GM12878 (cell line): ENCODE results near the gene DNAH8. TPM values are rescaled to one million over a fixed set of nuclear protein-coding genes. Genes with fewer than 3 reads are reported as not detected.

Source experiments
- ATAC-seq: fragments of 200-7000 bp; cut with Tn5 transposase; 3 replicates; pipeline ENCODE4 v1.9.1; 2020; ENCODE audit warnings: mild to moderate bottlenecking, moderate library complexity
- BruUV-seq: library from RNA; stranded (reverse); fragments of 400-500 nt; replicated peaks from 2 replicates; lab custom pipeline; 2021; lab: Mats Ljungman, UMichigan
- CTCF ChIA-PET: fragments of 300-600 bp; sonication (Branson Sonifier 250); formaldehyde crosslinking; extraction: SDS; loops from one replicate; lab custom pipeline; 2021; ENCODE audit warnings: inconsistent platforms; lab: Yijun Ruan, JAX
- POLR2A ChIA-PET: fragments of 350-600 bp; formaldehyde crosslinking; extraction: SDS; loops from one replicate; lab custom pipeline; 2021; ENCODE audit warnings: inconsistent platforms; lab: Charles Lee
- RAD21 ChIA-PET: fragments of 300-600 bp; sonication (Branson Sonifier 250); formaldehyde crosslinking; loops from one replicate; lab custom pipeline; 2023; ENCODE audit warnings: antibody characterized with exemption; ENCODE audit not compliant: unreplicated experiment; lab: Charles Lee
- SMC1A ChIA-PET: fragments of 300-600 bp; sonication (Branson Sonifier 250); formaldehyde crosslinking; loops from one replicate; lab custom pipeline; 2023; ENCODE audit not compliant: unreplicated experiment, uncharacterized antibody; lab: Charles Lee
- DNase-seq: peaks from one replicate; pipeline ENCODE4 v3.0.0-alpha.2; 2011; ENCODE audit warnings: low read depth, low spot score
- FAIRE-seq: peaks from 3 replicates; lab custom pipeline; 2011; peaks lifted over from hg19 to GRCh38; lab: Jason Lieb, UNC
- H2AFZ ChIP-seq: 2 replicates; pipeline ENCODE4 v1.6.0; 2011; ENCODE audit warnings: low read depth, low read length, control low read depth; ENCODE audit not compliant: control insufficient read depth
- H3K27ac ChIP-seq: 2 replicates; pipeline ENCODE4 v1.5.1; 2011; ENCODE audit warnings: control low read depth; ENCODE audit not compliant: control insufficient read depth, insufficient read depth
- H3K27me3 ChIP-seq, 2 experiments: replicated peaks in 1 of 2; 2 replicates each; pipeline versions ENCODE4 v1.6.0 to v1.6.1; 2011; ENCODE audit warnings: low read length in 1 of 2; ENCODE audit not compliant: control insufficient read depth in 2 of 2, insufficient read depth in 2 of 2
- H3K36me3 ChIP-seq, 2 experiments: 2 replicates each; pipeline ENCODE4 v1.5.1; 2011; ENCODE audit warnings: low read length in 1 of 2; ENCODE audit not compliant: control insufficient read depth in 2 of 2, insufficient read depth in 2 of 2
- H3K4me1 ChIP-seq: 2 replicates; pipeline ENCODE4 v1.6.1; 2011; ENCODE audit warnings: mild to moderate bottlenecking, low read length, moderate library complexity, mixed read lengths; ENCODE audit not compliant: control insufficient read depth, insufficient read depth
- H3K4me2 ChIP-seq: 2 replicates; pipeline ENCODE4 v1.6.0; 2011; ENCODE audit warnings: control low read depth; ENCODE audit not compliant: control insufficient read depth, insufficient read depth
- H3K4me3 ChIP-seq: fragments of 200-600 bp; sonication (generic); 2 replicates; pipeline ENCODE4 v1.5.1; 2016
- H3K79me2 ChIP-seq: 2 replicates; pipeline ENCODE4 v1.6.0; 2011; ENCODE audit warnings: low read length; ENCODE audit not compliant: control insufficient read depth, insufficient read depth
- H3K9ac ChIP-seq: 2 replicates; pipeline ENCODE4 v1.8.0; 2011; ENCODE audit warnings: low read length, control low read depth, mixed read lengths; ENCODE audit not compliant: control insufficient read depth, insufficient read depth
- H3K9me3 ChIP-seq: replicated peaks from 3 replicates; pipeline ENCODE4 v1.5.1; 2011; ENCODE audit warnings: mild to moderate bottlenecking, low read length; ENCODE audit not compliant: control insufficient read depth, insufficient read depth
- H4K20me1 ChIP-seq: 2 replicates; pipeline ENCODE4 v1.6.0; 2011; ENCODE audit not compliant: control insufficient read depth, insufficient read depth
- BCL11A ChIP-seq: IDR thresholded peaks from 2 replicates; pipeline ENCODE4 v1.6.1; 2011; ENCODE audit warnings: low read depth, low read length
- HCFC1 ChIP-seq: fragments of 150-350 bp; IDR thresholded peaks from 2 replicates; pipeline ENCODE4 v1.6.1; 2014; ENCODE audit warnings: low read length
- HDGF ChIP-seq: fragments of 450-650 bp; IDR thresholded peaks from 2 replicates; pipeline ENCODE4 v1.6.1; 2016; ENCODE audit warnings: antibody characterized with exemption
- MEF2A ChIP-seq: IDR thresholded peaks from 2 replicates; pipeline ENCODE4 v1.6.1; 2011; ENCODE audit warnings: low read depth, mild to moderate bottlenecking, low read length, moderate library complexity; ENCODE audit not compliant: insufficient read depth
- NR2C1 ChIP-seq: fragments of 450-650 bp; IDR thresholded peaks from 2 replicates; pipeline ENCODE4 v1.6.1; 2017; ENCODE audit warnings: antibody characterized with exemption, mild to moderate bottlenecking, moderate library complexity
- WGBS: methylation state at CpG from one replicate; pipeline ENCODE4 v1.1.6; 2016; ENCODE audit warnings: low lambda C conversion rate; ENCODE audit not compliant: insufficient replicate concordance, insufficient coverage; ENCODE audit errors: missing lambda C conversion rate; 5-methylcytosine and 5-hydroxymethylcytosine counted together
- in situ Hi-C: fragments of 300-500 bp; cut with MboI; formaldehyde crosslinking; loops from 9 replicates; pipeline ENCODE4 v1.14.3; 2018; ENCODE audit warnings: mixed read lengths
- intact Hi-C: fragments of 100-400 bp; cut with micrococcal nuclease; formaldehyde crosslinking; loops from one replicate; pipeline ENCODE4 v1.14.2; 2022; ENCODE audit not compliant: unreplicated experiment
- polyA plus RNA-seq, 11 experiments: library from polyadenylated mRNA; depleted of rRNA in 4 of 11; unstranded in 6 of 11; stranded (reverse) in 5 of 11; fragments of >200 nt; fragmentation: Nextera tagmentation in 4 of 11; fragmentation: Illumina TruSeq in 1 of 11; extraction: Ambion mirVana in 4 of 11; extraction: Trizol in 1 of 11; gene quantifications; 1 replicate in 1 of 11; 2 replicates in 10 of 11; pipeline versions ENCODE4 v1.2.1 to v1.2.3, GENCODE V29; 2011 to 2016; ENCODE audit warnings: inconsistent platforms in 2 of 11, missing spikeins in 2 of 11, low read depth in 1 of 11
- total RNA-seq, 4 experiments: library from RNA; depleted of rRNA in 3 of 4; stranded (reverse); fragments of >200 nt in 3 of 4; fragmentation: Illumina TruSeq in 1 of 4; extraction: Trizol in 1 of 4; gene quantifications; 2 replicates each; pipeline versions ENCODE4 v1.2.1 to v1.2.3, GENCODE V29; 2013 to 2021
- TF ChIP-seq, protein P1 (sequence below): fragments of 450-650 bp; formaldehyde crosslinking; IDR thresholded peaks from 2 replicates; pipeline ENCODE4 v1.4.0; 2022; ENCODE audit warnings: mild to moderate bottlenecking, moderate library complexity
- TF ChIP-seq, protein P2 (sequence below): fragments of 150-350 bp; IDR thresholded peaks from 2 replicates; pipeline ENCODE4 v1.6.1; 2016; ENCODE audit warnings: low read depth, low read length
- TF ChIP-seq, protein P3 (sequence below): IDR thresholded peaks from 2 replicates; pipeline ENCODE4 v1.6.1; 2012; ENCODE audit warnings: low read depth, low read length, improper control_type of control experiment
- TF ChIP-seq, protein P4 (sequence below): IDR thresholded peaks from 2 replicates; pipeline ENCODE4 v1.6.1; 2011; ENCODE audit warnings: borderline replicate concordance, low read depth, mild to moderate bottlenecking, moderate library complexity, low read length; ENCODE audit not compliant: insufficient read depth, poor library complexity, severe bottlenecking

DNAH8 gene
- total and polyA plus RNA-seq, 10 of the 15 experiments (the other 5 are each of a cell fraction or from before 2014, with no cell fraction given): 0.02 to 0.34 (median 0.10) TPM; not detected in 3

DNA sequence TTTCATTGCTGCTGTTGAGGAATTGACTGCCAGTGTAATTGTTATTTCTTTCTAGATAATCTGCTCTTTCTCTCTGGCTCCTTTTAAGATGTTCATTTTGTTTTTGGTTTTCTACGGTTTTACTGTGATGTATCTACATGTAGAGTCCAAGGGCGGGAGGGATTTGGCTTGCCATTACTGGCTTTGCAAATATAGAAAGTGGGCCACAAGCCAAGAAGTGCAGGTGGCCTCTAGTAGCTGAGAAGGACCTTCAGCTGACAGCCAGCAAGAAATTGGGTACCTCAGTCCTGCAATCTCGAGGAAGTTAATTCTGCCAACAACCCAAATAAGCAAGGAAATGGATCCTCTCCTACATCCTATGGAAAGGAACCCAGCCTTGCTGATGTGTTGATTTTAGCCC lies 290.7 kb downstream of the DNAH8 start:
- Histone ChIP-seq H3K4me3 (no peak overlapping the region), H3K36me3 (no peaks in the 10 kb centered on the region), H3K9me3 (no peaks in the 10 kb centered on the region), H4K20me1 (no peaks in the 10 kb centered on the region; the same call in 1 of the 2 replicates), H3K27me3 (no peaks in the 10 kb centered on the region), H2AFZ (no peak overlapping the region), H3K4me2 (no peak overlapping the region), H3K4me1 (no peaks in the 10 kb centered on the region), H3K9ac (no peak overlapping the region), H3K27ac (no peak overlapping the region), H3K79me2 (no peaks in the 10 kb centered on the region)
- ChIA-PET RAD21 (no interaction called here), SMC1A (interaction anchor here (1.0 kb wide), 1 partner anchor 9 kb away, joined by 3 read pairs; no protein-coding TSS in a partner anchor), CTCF (interaction anchor here (1.3 kb wide), 2 partner anchors 9 to 297 kb away, joined by 3 read pairs; no protein-coding TSS in a partner anchor), POLR2A (no interaction called here)
- DNase-seq: no peak
- BruUV-seq: no TSS peak
- in situ Hi-C loops (no loop called here), intact Hi-C loops (no loop called here)
- no peak for FAIRE-seq
- TF ChIP-seq NR2C1: no peak
- TF ChIP-seq, protein P1, sequence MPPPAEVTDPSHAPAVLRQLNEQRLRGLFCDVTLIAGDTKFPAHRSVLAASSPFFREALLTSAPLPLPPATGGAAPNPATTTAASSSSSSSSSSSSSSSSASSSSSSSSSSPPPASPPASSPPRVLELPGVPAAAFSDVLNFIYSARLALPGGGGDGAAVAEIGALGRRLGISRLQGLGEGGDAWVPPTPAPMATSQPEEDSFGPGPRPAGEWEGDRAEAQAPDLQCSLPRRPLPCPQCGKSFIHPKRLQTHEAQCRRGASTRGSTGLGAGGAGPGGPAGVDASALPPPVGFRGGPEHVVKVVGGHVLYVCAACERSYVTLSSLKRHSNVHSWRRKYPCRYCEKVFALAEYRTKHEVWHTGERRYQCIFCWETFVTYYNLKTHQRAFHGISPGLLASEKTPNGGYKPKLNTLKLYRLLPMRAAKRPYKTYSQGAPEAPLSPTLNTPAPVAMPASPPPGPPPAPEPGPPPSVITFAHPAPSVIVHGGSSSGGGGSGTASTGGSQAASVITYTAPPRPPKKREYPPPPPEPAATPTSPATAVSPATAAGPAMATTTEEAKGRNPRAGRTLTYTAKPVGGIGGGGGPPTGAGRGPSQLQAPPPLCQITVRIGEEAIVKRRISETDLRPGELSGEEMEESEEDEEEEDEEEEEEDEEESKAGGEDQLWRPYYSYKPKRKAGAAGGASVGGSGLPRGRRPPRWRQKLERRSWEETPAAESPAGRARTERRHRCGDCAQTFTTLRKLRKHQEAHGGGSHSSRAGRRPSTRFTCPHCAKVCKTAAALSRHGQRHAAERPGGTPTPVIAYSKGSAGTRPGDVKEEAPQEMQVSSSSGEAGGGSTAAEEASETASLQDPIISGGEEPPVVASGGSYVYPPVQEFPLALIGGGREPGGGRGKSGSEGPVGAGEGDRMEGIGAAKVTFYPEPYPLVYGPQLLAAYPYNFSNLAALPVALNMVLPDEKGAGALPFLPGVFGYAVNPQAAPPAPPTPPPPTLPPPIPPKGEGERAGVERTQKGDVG: no peak
- TF ChIP-seq, protein P2, sequence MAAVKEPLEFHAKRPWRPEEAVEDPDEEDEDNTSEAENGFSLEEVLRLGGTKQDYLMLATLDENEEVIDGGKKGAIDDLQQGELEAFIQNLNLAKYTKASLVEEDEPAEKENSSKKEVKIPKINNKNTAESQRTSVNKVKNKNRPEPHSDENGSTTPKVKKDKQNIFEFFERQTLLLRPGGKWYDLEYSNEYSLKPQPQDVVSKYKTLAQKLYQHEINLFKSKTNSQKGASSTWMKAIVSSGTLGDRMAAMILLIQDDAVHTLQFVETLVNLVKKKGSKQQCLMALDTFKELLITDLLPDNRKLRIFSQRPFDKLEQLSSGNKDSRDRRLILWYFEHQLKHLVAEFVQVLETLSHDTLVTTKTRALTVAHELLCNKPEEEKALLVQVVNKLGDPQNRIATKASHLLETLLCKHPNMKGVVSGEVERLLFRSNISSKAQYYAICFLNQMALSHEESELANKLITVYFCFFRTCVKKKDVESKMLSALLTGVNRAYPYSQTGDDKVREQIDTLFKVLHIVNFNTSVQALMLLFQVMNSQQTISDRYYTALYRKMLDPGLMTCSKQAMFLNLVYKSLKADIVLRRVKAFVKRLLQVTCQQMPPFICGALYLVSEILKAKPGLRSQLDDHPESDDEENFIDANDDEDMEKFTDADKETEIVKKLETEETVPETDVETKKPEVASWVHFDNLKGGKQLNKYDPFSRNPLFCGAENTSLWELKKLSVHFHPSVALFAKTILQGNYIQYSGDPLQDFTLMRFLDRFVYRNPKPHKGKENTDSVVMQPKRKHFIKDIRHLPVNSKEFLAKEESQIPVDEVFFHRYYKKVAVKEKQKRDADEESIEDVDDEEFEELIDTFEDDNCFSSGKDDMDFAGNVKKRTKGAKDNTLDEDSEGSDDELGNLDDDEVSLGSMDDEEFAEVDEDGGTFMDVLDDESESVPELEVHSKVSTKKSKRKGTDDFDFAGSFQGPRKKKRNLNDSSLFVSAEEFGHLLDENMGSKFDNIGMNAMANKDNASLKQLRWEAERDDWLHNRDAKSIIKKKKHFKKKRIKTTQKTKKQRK: no peak
- TF ChIP-seq, protein P3, sequence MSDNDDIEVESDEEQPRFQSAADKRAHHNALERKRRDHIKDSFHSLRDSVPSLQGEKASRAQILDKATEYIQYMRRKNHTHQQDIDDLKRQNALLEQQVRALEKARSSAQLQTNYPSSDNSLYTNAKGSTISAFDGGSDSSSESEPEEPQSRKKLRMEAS: no peak
- no peak for TF ChIP-seq HCFC1
- TF ChIP-seq HDGF: no peak
- TF ChIP-seq MEF2A: no peak
- TF ChIP-seq BCL11A: no peak
- TF ChIP-seq, protein P4, sequence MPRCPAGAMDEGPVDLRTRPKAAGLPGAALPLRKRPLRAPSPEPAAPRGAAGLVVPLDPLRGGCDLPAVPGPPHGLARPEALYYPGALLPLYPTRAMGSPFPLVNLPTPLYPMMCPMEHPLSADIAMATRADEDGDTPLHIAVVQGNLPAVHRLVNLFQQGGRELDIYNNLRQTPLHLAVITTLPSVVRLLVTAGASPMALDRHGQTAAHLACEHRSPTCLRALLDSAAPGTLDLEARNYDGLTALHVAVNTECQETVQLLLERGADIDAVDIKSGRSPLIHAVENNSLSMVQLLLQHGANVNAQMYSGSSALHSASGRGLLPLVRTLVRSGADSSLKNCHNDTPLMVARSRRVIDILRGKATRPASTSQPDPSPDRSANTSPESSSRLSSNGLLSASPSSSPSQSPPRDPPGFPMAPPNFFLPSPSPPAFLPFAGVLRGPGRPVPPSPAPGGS: no peak
- ATAC-seq: no peak
- 25% methylated on average over 3 of the region's 3 CpGs for WGBS
